ENCODE data around the gene AKAP11. TPM values are rescaled to one million over a fixed set of nuclear protein-coding genes. Genes with fewer than 3 reads are reported as not detected.
A peak's percentile ranks its signal among the peaks of the same experiment; 100 is the strongest.

The AKAP11 gene
- total and polyA plus RNA-seq, 9 of the 15 experiments (the other 6 are each of a cell fraction or from before 2014, with no cell fraction given): 2.2 to 31.3 (median 10.9) TPM

- TF ChIP-seq, protein P1, sequence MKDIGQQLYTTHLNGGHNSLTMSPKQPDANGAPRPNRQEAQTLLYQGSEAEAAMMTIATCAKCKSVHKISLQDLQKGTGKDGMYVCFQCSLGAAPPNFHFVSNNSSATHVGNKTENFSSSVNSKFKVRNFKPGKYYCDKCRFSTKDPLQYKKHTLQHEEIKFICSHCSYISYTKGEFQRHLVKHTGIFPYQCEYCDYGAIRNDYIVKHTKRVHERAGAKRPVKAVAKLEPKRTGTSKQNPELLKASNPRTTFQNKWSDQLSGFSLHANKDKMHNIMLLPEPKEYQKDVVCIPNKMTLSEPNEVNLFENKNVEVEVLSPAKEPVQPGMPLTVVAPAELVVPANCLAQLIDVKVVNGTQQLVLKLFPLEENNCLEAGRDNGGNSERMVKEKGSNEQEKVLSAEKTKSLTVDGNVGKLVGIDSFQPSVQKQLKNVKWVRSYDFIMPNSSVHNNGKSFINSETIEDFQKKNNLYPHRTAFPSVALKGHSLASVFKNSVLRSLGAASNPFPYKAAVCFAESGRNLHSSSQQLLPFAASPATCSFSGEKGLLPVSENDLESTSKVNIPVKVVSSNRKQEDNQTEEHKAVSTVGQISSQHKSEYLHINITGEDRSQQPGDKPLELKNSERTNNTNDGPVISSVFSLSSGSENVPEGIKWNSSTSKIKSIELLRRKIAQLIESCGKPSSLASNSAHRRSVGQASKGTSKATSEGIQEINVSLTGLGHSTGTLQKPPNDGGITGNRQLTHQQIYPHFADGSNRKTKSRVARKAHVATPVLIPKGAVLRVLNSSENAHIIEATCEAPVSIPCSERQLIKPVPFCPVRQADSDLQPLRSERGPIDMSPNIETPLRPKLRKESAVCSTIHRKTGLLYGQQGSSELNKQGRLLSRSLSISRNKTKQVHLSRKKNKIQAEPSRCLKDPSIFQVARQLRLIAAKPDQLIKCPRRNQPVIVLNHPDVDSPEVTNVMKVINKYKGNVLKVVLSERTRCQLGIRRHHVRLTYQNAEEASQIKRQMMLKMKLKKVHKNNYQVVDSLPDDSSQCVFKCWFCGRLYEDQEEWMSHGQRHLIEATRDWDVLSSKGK (CRISPR knock-in tag; IDR thresholded peaks at IDR 0.05): no peak
- TF ChIP-seq PRDM10 (IDR thresholded peaks at IDR 0.05; ENCODE audit: partially characterized antibody) (no peak), ATF3 (IDR thresholded peaks at IDR 0.05) (peak; percentile 84), ATF3 (CRISPR knock-in tag; conservative IDR thresholded peaks at IDR 0.05) (no peak), ZNF436 (CRISPR knock-in tag; IDR thresholded peaks at IDR 0.05) (no peak), ELF1 (tag; IDR thresholded peaks at IDR 0.05) (no peak), CCNT2 (IDR thresholded peaks at IDR 0.05; ENCODE audit: borderline replicate concordance, extremely low read depth, insufficient read length, low read depth, low read length) (no peak), TBP (optimal IDR thresholded peaks at IDR 0.05; ENCODE audit: low read depth, low read length) (no peak)
Observed at GRCh38 chr13:42225051-42225450, 46.9 kb upstream of the AKAP11 start (continued).

Measured in K562 (cell line).